GM18907 (cell line): ENCODE measurements around the gene SLC18A3.
A peak's percentile ranks its signal among the peaks of the same experiment; 100 is the strongest.

ENCODE experiments used
- ATAC-seq: cut with Tn5 transposase; IDR thresholded peaks from one replicate; pipeline ENCODE4 v1.9.1; 2021; ENCODE audit warnings: mild to moderate bottlenecking, moderate library complexity; ENCODE audit not compliant: unreplicated experiment

The SLC18A3 gene

DNA sequence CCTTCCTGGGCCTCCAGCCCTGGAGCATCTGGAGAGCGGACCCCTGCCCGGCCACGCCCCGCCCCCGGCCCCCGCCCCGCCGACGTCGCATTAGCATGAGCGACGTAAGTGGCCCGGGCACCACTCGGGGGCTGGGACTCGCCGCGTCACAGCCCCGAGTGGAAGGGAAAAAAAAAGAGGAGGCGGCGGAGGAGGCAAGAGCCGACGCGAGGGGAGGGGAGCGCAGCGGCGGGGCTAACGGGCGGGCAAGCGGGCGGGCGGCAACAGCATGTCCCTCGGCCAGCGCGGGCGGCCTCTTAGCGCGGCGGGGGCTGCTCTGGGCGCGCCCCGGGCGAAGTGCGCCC is at the start of gene SLC18A3:
Gene SLC18A3, plus strand, starts transcription at position 197 of the 344 bp plus-strand sequence. CDS start 431 bp downstream, outside the sequence.
- ATAC-seq, result no peak

DNA sequence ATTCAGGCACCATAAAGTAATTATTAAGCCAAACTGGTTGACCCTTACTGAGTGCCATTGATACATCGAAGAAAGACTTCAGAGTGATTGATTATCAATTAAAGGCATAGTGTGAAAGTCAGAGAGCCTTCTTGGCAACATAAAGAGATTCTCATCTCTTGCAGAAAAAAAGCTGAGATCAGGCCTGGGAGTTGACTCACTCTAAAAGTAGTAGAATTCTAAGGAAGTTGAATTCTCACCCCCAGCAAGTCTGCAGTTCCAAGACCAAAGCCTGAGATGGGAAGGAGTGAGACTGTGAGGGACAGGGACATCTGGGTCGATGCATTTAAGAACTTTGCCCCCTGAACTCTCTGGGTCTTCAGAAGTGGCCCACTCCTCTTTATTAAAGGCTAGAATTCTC is 49.6 kb upstream of the SLC18A3 start:
- ATAC-seq, result no peak

- ATAC-seq, result no peak
These were observed 47.2 kb upstream of the SLC18A3 start for GRCh38 chr10:49562893-49563292.

GRCh38 chr10:49564461-49565009 is 45.6 kb upstream of the SLC18A3 start:
- no peak for ATAC-seq

- no peak for ATAC-seq
These were observed 42.3 kb upstream of the SLC18A3 start for GRCh38 chr10:49567810-49568209.

- ATAC-seq, result peak; percentile 67
These were observed 41.9 kb upstream of the SLC18A3 start for GRCh38 chr10:49568235-49568634.

GRCh38 chr10:49569031-49569631 is 41.0 kb upstream of the SLC18A3 start:
- no peak for ATAC-seq

- ATAC-seq, result no peak
These were observed 38.7 kb upstream of the SLC18A3 start for GRCh38 chr10:49571388-49571787.

DNA sequence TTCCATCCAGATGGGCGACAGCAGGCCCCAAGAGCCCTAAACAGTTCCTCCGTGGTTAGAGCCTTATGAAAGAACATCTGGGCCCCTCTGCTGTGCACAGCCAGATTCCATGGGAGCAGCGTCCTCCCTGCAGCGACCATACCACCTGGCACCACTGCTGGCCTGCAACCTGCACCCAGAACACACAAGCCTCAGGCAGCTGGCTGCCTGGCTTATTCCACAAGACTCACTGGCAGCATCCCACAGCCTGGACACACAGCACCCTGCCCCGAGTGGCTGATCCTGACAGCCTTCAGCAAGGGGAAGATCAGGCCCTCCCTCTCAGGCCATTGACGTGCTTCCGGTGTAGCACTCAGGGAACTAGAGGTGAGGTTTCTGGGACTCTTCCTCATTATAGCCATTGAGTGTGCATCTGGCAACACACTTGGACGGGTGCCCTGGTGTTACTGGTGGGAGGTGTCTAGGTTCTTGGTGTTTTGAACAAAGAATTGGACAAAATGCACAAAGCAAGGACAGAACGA is 37.5 kb upstream of the SLC18A3 start:
- no peak for ATAC-seq

DNA sequence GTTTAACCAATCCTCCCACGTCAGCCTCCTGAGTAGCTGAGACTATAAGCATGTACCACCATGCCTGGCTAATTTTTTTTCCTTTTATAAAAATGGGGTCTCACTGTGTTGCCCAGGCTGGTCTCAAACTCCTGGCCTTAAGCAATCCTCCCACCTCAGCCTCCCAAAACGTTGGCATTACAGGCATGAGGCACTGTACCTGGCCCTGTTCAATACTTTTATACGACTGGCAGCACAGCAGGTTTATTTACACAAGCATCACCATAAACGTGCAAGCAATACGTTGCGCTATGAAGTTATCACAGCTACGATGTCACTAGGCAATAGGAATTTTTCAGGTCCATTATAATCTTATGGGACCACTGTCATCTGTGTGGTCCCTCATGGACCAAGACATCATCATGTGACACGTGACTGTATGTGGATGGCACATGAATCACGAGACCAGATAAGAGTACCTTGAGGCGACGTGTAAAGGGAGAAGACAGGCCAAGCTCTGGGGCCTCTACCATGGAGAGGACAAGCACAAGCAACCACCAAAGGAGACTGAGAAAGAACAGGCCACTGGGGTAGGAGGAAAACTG is 34.5 kb upstream of the SLC18A3 start:
- ATAC-seq, result no peak

- no peak for ATAC-seq
These were observed 32.8 kb upstream of the SLC18A3 start for GRCh38 chr10:49577182-49577925.

DNA sequence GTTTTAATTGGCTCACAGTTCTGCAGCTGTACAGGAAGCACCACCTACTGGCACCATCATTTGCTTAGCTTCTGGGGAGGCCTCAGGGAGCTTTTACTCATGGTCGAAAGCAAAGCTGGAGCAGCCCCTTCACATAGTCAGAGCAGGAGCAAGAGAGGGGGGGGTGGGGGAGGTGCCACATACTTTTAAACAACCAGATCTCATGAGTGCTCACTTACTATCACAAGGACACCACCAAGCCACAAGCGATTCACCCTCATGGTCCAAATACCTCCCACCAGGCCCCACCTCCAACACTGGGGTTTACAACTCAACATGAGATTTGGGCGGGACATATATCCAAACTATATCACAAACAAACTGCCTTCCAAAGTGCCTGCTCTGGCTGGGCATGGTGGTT is 31.7 kb upstream of the SLC18A3 start:
- ATAC-seq, result no peak

- ATAC-seq, result no peak
These were observed 30.5 kb upstream of the SLC18A3 start for GRCh38 chr10:49579621-49580020.

DNA sequence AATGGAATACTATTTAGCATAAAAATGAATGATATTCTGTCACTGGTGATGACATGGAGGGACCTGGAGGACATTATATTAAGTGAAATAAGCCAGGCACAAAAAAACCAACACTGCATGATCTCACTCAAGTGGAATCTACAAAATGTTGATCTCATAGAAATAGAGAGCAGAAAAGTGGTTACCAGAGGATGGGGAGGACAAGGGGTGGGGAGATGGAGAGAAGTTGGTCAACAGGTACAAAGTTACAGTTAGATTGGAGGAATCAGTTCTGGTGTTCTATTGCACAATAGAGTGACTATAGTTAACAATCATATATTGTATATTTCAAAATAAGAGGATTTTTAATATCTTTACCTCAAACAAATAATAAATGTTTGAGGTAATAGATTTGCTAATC is 24.7 kb upstream of the SLC18A3 start:
- ATAC-seq, result no peak

GRCh38 chr10:49587981-49588380 is 22.1 kb upstream of the SLC18A3 start:
- no peak for ATAC-seq

DNA sequence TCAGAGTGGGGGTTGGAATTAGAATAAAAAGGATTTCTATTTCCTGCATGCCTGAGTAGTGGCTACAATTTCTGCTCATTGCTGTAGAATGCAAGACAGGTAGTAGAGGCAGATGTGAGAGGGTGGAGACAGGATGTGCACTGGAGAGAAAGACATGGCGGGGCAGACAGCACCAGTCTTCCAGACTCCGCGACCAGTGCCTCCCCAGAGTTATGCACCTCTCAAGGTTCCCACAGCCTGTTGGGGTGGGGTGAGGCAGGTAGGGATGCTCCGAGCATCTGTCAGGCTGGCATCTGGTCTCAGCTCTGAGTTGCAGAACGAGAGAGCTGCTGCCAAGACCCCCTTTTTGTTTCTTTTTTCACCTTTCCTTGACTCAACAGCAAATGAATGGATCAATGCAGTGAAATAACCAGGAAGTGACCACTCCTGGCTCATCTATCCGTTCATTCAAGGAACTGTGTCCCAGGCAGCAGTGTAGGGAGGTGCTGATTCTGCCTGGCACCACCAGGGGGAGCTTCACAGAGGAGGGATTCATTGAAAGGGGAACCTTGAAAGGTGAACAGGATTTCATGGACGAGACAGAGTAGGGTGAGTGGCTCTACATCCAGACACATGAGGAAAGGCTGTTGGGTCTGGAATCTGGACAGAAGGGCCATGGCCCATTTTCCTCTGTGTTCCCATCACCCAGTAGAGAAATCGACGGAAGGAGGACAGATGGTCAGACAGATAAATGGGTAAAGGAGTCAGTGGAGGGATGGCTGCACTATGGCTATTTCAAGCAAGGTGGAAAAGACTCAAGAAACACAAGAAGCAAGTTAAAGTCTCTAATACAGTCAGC is 17.2 kb upstream of the SLC18A3 start:
- peak; percentile 82 for ATAC-seq

GRCh38 chr10:49593564-49593875 is 16.6 kb upstream of the SLC18A3 start:
- no peak for ATAC-seq

- no peak for ATAC-seq
These were observed 16.1 kb upstream of the SLC18A3 start for GRCh38 chr10:49593998-49594397.

- no peak for ATAC-seq
These were observed 15.5 kb upstream of the SLC18A3 start for GRCh38 chr10:49594594-49594993.

- no peak for ATAC-seq
These were observed 15.0 kb upstream of the SLC18A3 start for GRCh38 chr10:49595003-49595712.
